Osteoblast (primary cell): Measurements from ENCODE around the gene KISS1R. TPM values are rescaled to one million over a fixed set of nuclear protein-coding genes. Genes with fewer than 3 reads are reported as not detected.

Source experiments
- DNase-seq: peaks from one replicate; pipeline ENCODE4 v3.0.0; 2011; ENCODE audit warnings: low spot score, mixed read lengths; ENCODE audit not compliant: insufficient read length; ENCODE audit errors: missing footprints
- H2AFZ ChIP-seq: 2 replicates; pipeline ENCODE4 v1.6.0; 2011; ENCODE audit warnings: mild to moderate bottlenecking, low read length
- H3K27ac ChIP-seq: 2 replicates; pipeline ENCODE4 v1.5.1; 2011; ENCODE audit warnings: mild to moderate bottlenecking, low read depth, low read length, moderate library complexity
- H3K27me3 ChIP-seq: 2 replicates; pipeline ENCODE4 v1.6.0; 2012; ENCODE audit warnings: mild to moderate bottlenecking, control low read depth, inconsistent platforms, low read length, moderate library complexity; ENCODE audit not compliant: insufficient read depth
- H3K36me3 ChIP-seq: 2 replicates; pipeline ENCODE4 v1.5.1; 2011; ENCODE audit warnings: mild to moderate bottlenecking, low read length, control low read depth, moderate library complexity; ENCODE audit not compliant: insufficient read depth
- H3K4me1 ChIP-seq: 2 replicates; pipeline ENCODE4 v1.5.1; 2011; ENCODE audit warnings: mild to moderate bottlenecking, low read length, control low read depth, moderate library complexity; ENCODE audit not compliant: insufficient read depth
- H3K4me2 ChIP-seq: 2 replicates; pipeline ENCODE4 v1.6.0; 2011; ENCODE audit warnings: mild to moderate bottlenecking, low read length; ENCODE audit not compliant: insufficient read depth
- H3K4me3 ChIP-seq: fragments of 200-600 bp; sonication (generic); 3 replicates; pipeline ENCODE4 v1.5.1; 2012; ENCODE audit warnings: mild to moderate bottlenecking, low read length, inconsistent platforms; ENCODE audit not compliant: insufficient read depth
- H3K79me2 ChIP-seq: 2 replicates; pipeline ENCODE4 v1.6.0; 2012; ENCODE audit warnings: mild to moderate bottlenecking, low read length, control low read depth, inconsistent platforms; ENCODE audit not compliant: insufficient read depth
- H3K9me3 ChIP-seq: 2 replicates; pipeline ENCODE4 v1.5.1; 2011; ENCODE audit warnings: low read depth, low read length, control low read depth
- H4K20me1 ChIP-seq: 2 replicates; pipeline ENCODE4 v1.6.0; 2012; ENCODE audit warnings: mild to moderate bottlenecking, low read length, control low read depth; ENCODE audit not compliant: insufficient read depth
- CTCF ChIP-seq: IDR thresholded peaks from 2 replicates; pipeline ENCODE4 v1.5.1; 2011; ENCODE audit warnings: mild to moderate bottlenecking, low read depth, low read length, moderate library complexity; ENCODE audit errors: extremely low read depth
- total RNA-seq: library from RNA; depleted of rRNA; stranded (reverse); fragments of >200 nt; gene quantifications from 2 replicates; pipeline ENCODE4 v1.2.3, GENCODE V29; 2012

The KISS1R gene
- total RNA-seq, 1 donor, result not detected

GRCh38 chr19:934197-934840, 17.2 kb downstream of the KISS1R start:
- Histone ChIP-seq H2AFZ (no peak overlapping the region), H3K4me1 (peaks cover 16% of the 10 kb centered on the region), H3K27me3 (no peaks in the 10 kb centered on the region), H3K79me2 (peaks cover 37% of the 10 kb centered on the region), H3K36me3 (peaks cover under 1% of the 10 kb centered on the region), H3K9me3 (no peaks in the 10 kb centered on the region), H4K20me1 (peaks cover 4% of the 10 kb centered on the region), H3K4me2 (no peak overlapping the region), H3K27ac (no peak overlapping the region), H3K4me3 (no peak overlapping the region)
- DNase-seq, result no peak
- TF ChIP-seq CTCF, result no peak

GRCh38 chr19:934865-935479, 17.8 kb downstream of the KISS1R start:
- Histone ChIP-seq H3K4me2 (no peak overlapping the region), H3K27me3 (no peaks in the 10 kb centered on the region), H3K9me3 (no peaks in the 10 kb centered on the region), H3K27ac (no peak overlapping the region), H3K36me3 (peaks cover 2% of the 10 kb centered on the region), H3K4me3 (no peak overlapping the region), H2AFZ (no peak overlapping the region), H3K79me2 (peaks cover 43% of the 10 kb centered on the region), H4K20me1 (peaks cover 10% of the 10 kb centered on the region), H3K4me1 (peaks cover 16% of the 10 kb centered on the region)
- no peak for TF ChIP-seq CTCF
- no peak for DNase-seq

- H3K9me3 ChIP-seq, result no peaks in the 10 kb centered on the region
- H4K20me1 ChIP-seq, result peaks cover 18% of the 10 kb centered on the region
- H3K36me3 ChIP-seq, result peaks cover 2% of the 10 kb centered on the region
- peaks cover 46% of the 10 kb centered on the region for H3K79me2 ChIP-seq
- H3K4me1 ChIP-seq, result peaks cover 24% of the 10 kb centered on the region
- no peak overlapping the region for H2AFZ ChIP-seq
- TF ChIP-seq CTCF, result no peak
- no peak for DNase-seq
- no peak overlapping the region for H3K4me2 ChIP-seq
- no peak overlapping the region for H3K27ac ChIP-seq
- no peak overlapping the region for H3K4me3 ChIP-seq
- H3K27me3 ChIP-seq, result no peaks in the 10 kb centered on the region
Measured at GRCh38 chr19:936175-936546, 19.0 kb downstream of the KISS1R start.

- H2AFZ ChIP-seq, result no peak overlapping the region
- peaks cover 57% of the 10 kb centered on the region for H3K79me2 ChIP-seq
- no peak for DNase-seq
- no peak overlapping the region for H3K4me2 ChIP-seq
- H3K36me3 ChIP-seq, result peaks cover 2% of the 10 kb centered on the region
- no peak for TF ChIP-seq CTCF
- H3K9me3 ChIP-seq, result no peaks in the 10 kb centered on the region
- no peak overlapping the region for H3K27ac ChIP-seq
- peaks cover 27% of the 10 kb centered on the region for H4K20me1 ChIP-seq
- H3K4me1 ChIP-seq, result peaks cover 28% of the 10 kb centered on the region
- H3K27me3 ChIP-seq, result no peaks in the 10 kb centered on the region
- H3K4me3 ChIP-seq, result no peak overlapping the region
Measured at GRCh38 chr19:937259-937694, 20.1 kb downstream of the KISS1R start.
